Endothelial cell of umbilical vein (primary cell): ENCODE data around the gene DGKB. TPM values are rescaled to one million over a fixed set of nuclear protein-coding genes. Genes with fewer than 3 reads are reported as not detected.

Experiments used
- BruUV-seq: library from RNA; stranded (reverse); fragments of 400-500 nt; replicated peaks from 2 replicates; lab custom pipeline; 2021; lab: Mats Ljungman, UMichigan
- CTCF ChIA-PET: fragments of 300-600, 350-600 bp; sonication (Branson Sonifier 250); formaldehyde crosslinking; loops from one replicate; lab custom pipeline; 2021; ENCODE audit warnings: antibody characterized with exemption, inconsistent platforms; lab: Charles Lee
- POLR2A ChIA-PET: fragments of 300-600, 350-600 bp; sonication (Branson Sonifier 250); formaldehyde crosslinking; loops from one replicate; lab custom pipeline; 2021; ENCODE audit warnings: antibody characterized with exemption, inconsistent platforms; lab: Charles Lee
- DNase-seq: peaks from one replicate; pipeline ENCODE4 v3.0.0-alpha.2; 2011; ENCODE audit warnings: low read depth, low spot score
- FAIRE-seq: peaks from 2 replicates; lab custom pipeline; 2011; peaks lifted over from hg19 to GRCh38; lab: Jason Lieb, UNC
- H2AFZ ChIP-seq: 2 replicates; pipeline ENCODE4 v1.6.0; 2012; ENCODE audit warnings: low read depth, low read length, control low read depth, inconsistent platforms
- H3K27ac ChIP-seq: 2 replicates; pipeline ENCODE4 v1.5.1; 2011; ENCODE audit warnings: low read depth, mild to moderate bottlenecking, control low read depth, low read length, moderate library complexity; ENCODE audit not compliant: insufficient read depth
- H3K27me3 ChIP-seq, 2 experiments: 2 replicates each; pipeline versions ENCODE4 v1.6.0 to v1.6.1; 2011; ENCODE audit warnings: low read length in 2 of 2, mixed read lengths in 1 of 2; ENCODE audit not compliant: control insufficient read depth in 2 of 2, insufficient read depth in 2 of 2
- H3K36me3 ChIP-seq, 2 experiments: 2 replicates in 1 of 2; 3 replicates in 1 of 2; pipeline ENCODE4 v1.5.1; 2011; ENCODE audit warnings: low read length in 2 of 2, mild to moderate bottlenecking in 1 of 2, moderate library complexity in 1 of 2; ENCODE audit not compliant: control insufficient read depth in 2 of 2, insufficient read depth in 2 of 2; ENCODE audit errors: extremely low read depth in 1 of 2
- H3K4me1 ChIP-seq: 3 replicates; pipeline ENCODE4 v1.5.1; 2011; ENCODE audit warnings: mild to moderate bottlenecking, low read length; ENCODE audit not compliant: control insufficient read depth, insufficient read depth; ENCODE audit errors: extremely low read depth
- H3K4me2 ChIP-seq: 2 replicates; pipeline ENCODE4 v1.6.1; 2011; ENCODE audit warnings: low read length, control low read depth, mixed read lengths; ENCODE audit not compliant: insufficient read depth
- H3K4me3 ChIP-seq, 3 experiments: fragments of 200-600 bp in 1 of 3; sonication (generic), shearing (Covaris generic) in 1 of 3; replicated peaks in 1 of 3; 2 replicates each; pipeline ENCODE4 v1.5.1; 2011 to 2016; ENCODE audit warnings: control low read depth in 3 of 3, low read length in 3 of 3, mild to moderate bottlenecking in 2 of 3, inconsistent platforms in 1 of 3, low read depth in 1 of 3, moderate library complexity in 1 of 3; ENCODE audit not compliant: insufficient read depth in 1 of 3
- H3K79me2 ChIP-seq: 2 replicates; pipeline ENCODE4 v1.6.0; 2012; ENCODE audit warnings: low read length, inconsistent platforms; ENCODE audit not compliant: control insufficient read depth, insufficient read depth
- H3K9ac ChIP-seq: replicated peaks from 2 replicates; pipeline ENCODE3; 2011; ENCODE audit warnings: low read length, control low read depth; ENCODE audit not compliant: insufficient read depth; ENCODE audit errors: extremely low read depth
- H3K9me1 ChIP-seq: replicated peaks from 3 replicates; pipeline ENCODE4 v1.6.0; 2011; ENCODE audit warnings: mild to moderate bottlenecking, low read length; ENCODE audit not compliant: control insufficient read depth, insufficient read depth; ENCODE audit errors: extremely low read depth
- H3K9me3 ChIP-seq: replicated peaks from 2 replicates; pipeline ENCODE4 v1.5.1; 2012; ENCODE audit warnings: low read length, inconsistent platforms; ENCODE audit not compliant: control insufficient read depth, insufficient read depth
- H4K20me1 ChIP-seq: replicated peaks from 2 replicates; pipeline ENCODE3; 2011; ENCODE audit warnings: mild to moderate bottlenecking, low read length; ENCODE audit not compliant: control insufficient read depth, insufficient read depth; ENCODE audit errors: extremely low read depth
- EZH2 ChIP-seq: IDR thresholded peaks from 2 replicates; pipeline ENCODE4 v1.6.1; 2012; ENCODE audit warnings: borderline replicate concordance, low read depth, mild to moderate bottlenecking, moderate library complexity, low read length, inconsistent platforms; ENCODE audit not compliant: severe bottlenecking
- FOS ChIP-seq: IDR thresholded peaks from 2 replicates; pipeline ENCODE4 v1.6.1; 2011; ENCODE audit warnings: mild to moderate bottlenecking, low read length, moderate library complexity, borderline replicate concordance; ENCODE audit not compliant: insufficient read depth
- GATA2 ChIP-seq: IDR thresholded peaks from 2 replicates; pipeline ENCODE4 v1.7.0; 2011; ENCODE audit warnings: low read depth, mild to moderate bottlenecking, moderate library complexity, mixed read lengths, low read length; ENCODE audit not compliant: insufficient read length, insufficient read depth
- JUN ChIP-seq: IDR thresholded peaks from 2 replicates; pipeline ENCODE4 v1.6.1; 2011; ENCODE audit warnings: borderline replicate concordance, low read depth; ENCODE audit not compliant: insufficient read length, insufficient read depth
- MYC ChIP-seq: IDR thresholded peaks from one replicate; pipeline ENCODE4 v1.6.1; 2011; ENCODE audit warnings: mild to moderate bottlenecking, low read depth, low read length
- POLR2A ChIP-seq: IDR thresholded peaks from 2 replicates; pipeline ENCODE4 v1.6.1; 2012; ENCODE audit warnings: low read depth, mild to moderate bottlenecking, control low read depth, low read length
- POLR2AphosphoS5 ChIP-seq: IDR thresholded peaks from 2 replicates; pipeline ENCODE4 v1.6.1; 2012; ENCODE audit warnings: low read depth, mild to moderate bottlenecking, control low read depth, low read length, moderate library complexity; ENCODE audit not compliant: insufficient read depth
- dilution Hi-C: fragments of 300-500 bp; cut with MboI; formaldehyde crosslinking; loops from one replicate; pipeline ENCODE4 v1.15.0; 2019; ENCODE audit warnings: low sequenced_read_pairs; ENCODE audit not compliant: extremely low pct_ligation_motif_present
- intact Hi-C: fragments of 100-400 bp; cut with micrococcal nuclease; formaldehyde crosslinking; loops from one replicate; pipeline ENCODE4 v1.10.0; 2022
- polyA plus RNA-seq, 4 experiments: library from polyadenylated mRNA; depleted of rRNA in 3 of 4; stranded (reverse) in 3 of 4; unstranded in 1 of 4; fragments of >200 nt; gene quantifications; 2 replicates each; pipeline versions ENCODE4 v1.2.1 to v1.2.3, GENCODE V29; 2011 to 2012; ENCODE audit warnings: missing spikeins in 1 of 4
- total RNA-seq: library from RNA; stranded (reverse); gene quantifications from 2 replicates; pipeline ENCODE4 v1.2.3, GENCODE V29; 2021
- TF ChIP-seq, protein P1 (sequence below): IDR thresholded peaks from 2 replicates; pipeline ENCODE4 v1.6.1; 2011; ENCODE audit not compliant: insufficient read depth, insufficient read length
- TF ChIP-seq, protein P2 (sequence below), 2 donors: IDR thresholded peaks; 1 replicate in 1 of 2; 2 replicates in 1 of 2; pipeline ENCODE4 v1.5.1; 2011; ENCODE audit warnings: low read length in 2 of 2, mild to moderate bottlenecking in 2 of 2, moderate library complexity in 2 of 2, control low read depth in 1 of 2, inconsistent platforms in 1 of 2, low read depth in 1 of 2; ENCODE audit not compliant: insufficient read depth in 1 of 2; ENCODE audit errors: extremely low read depth in 1 of 2

The DGKB gene
- total and polyA plus RNA-seq, 2 donors (not counting 3 experiments of a cell fraction or from before 2014, with no cell fraction given) = not detected

DNA sequence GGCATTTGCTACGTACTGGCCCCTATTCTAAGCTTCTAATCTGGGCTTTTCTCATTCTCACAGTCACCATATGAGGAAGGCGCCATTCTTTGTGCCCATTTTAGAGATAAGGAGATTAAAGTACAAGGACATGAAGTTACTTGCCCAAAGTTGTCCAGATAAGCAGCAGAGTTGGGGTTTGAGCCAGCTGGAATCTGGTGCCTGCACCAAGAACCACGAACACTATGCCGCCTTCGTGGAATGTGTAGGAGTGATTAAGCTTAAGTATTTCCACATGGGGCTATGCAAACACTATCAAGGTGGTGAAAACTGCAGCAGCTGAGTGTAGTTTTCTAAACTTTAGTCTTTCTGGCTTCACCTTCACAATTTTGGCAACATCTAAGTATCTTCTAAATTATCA is 570.4 kb downstream of the DGKB start:
- H3K4me1 ChIP-seq = no peaks in the 10 kb centered on the region
- intact Hi-C loops (no loop called here), dilution Hi-C loops (no loop called here)
- no TSS peak for BruUV-seq
- H3K9me3 ChIP-seq = no peaks in the 10 kb centered on the region
- H2AFZ ChIP-seq = no peak overlapping the region
- H4K20me1 ChIP-seq = no peaks in the 10 kb centered on the region
- no peak overlapping the region for H3K27ac ChIP-seq
- TF ChIP-seq POLR2AphosphoS5 (no peak), FOS (no peak), EZH2 (no peak), MYC (no peak), JUN (no peak), GATA2 (no peak), POLR2A (no peak)
- TF ChIP-seq, protein P1, sequence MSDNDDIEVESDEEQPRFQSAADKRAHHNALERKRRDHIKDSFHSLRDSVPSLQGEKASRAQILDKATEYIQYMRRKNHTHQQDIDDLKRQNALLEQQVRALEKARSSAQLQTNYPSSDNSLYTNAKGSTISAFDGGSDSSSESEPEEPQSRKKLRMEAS = no peak
- TF ChIP-seq, protein P2, sequence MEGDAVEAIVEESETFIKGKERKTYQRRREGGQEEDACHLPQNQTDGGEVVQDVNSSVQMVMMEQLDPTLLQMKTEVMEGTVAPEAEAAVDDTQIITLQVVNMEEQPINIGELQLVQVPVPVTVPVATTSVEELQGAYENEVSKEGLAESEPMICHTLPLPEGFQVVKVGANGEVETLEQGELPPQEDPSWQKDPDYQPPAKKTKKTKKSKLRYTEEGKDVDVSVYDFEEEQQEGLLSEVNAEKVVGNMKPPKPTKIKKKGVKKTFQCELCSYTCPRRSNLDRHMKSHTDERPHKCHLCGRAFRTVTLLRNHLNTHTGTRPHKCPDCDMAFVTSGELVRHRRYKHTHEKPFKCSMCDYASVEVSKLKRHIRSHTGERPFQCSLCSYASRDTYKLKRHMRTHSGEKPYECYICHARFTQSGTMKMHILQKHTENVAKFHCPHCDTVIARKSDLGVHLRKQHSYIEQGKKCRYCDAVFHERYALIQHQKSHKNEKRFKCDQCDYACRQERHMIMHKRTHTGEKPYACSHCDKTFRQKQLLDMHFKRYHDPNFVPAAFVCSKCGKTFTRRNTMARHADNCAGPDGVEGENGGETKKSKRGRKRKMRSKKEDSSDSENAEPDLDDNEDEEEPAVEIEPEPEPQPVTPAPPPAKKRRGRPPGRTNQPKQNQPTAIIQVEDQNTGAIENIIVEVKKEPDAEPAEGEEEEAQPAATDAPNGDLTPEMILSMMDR (IDR thresholded peaks at IDR 0.05; ENCODE audit: extremely low read depth in 1 of 2, insufficient read depth in 1 of 2, low read depth in 1 of 2, low read length in 2 of 2) = no peak
- no peak overlapping the region for H3K4me2 ChIP-seq
- ChIA-PET POLR2A (no interaction called here), CTCF (no interaction called here)
- H3K4me3 ChIP-seq = no peak overlapping the region
- H3K36me3 ChIP-seq = no peaks in the 10 kb centered on the region
- H3K9ac ChIP-seq = no peak overlapping the region
- no peak for DNase-seq
- FAIRE-seq = no peak
- H3K27me3 ChIP-seq = no peaks in the 10 kb centered on the region
- no peaks in the 10 kb centered on the region for H3K79me2 ChIP-seq
- H3K9me1 ChIP-seq = no peaks in the 10 kb centered on the region
